Right cardiac atrium (tissue), 5 donors: ENCODE data around the gene WDR27. TPM values are rescaled to one million over a fixed set of nuclear protein-coding genes. Genes with fewer than 3 reads are reported as not detected.

Source experiments
- ATAC-seq, 2 donors: fragments of 200-7000 bp; cut with Tn5 transposase; one replicate each; pipeline versions ENCODE4 v1.8.0 to v1.9.1; 2020; ENCODE audit warnings: moderate library complexity in 2 of 2, mild to moderate bottlenecking in 1 of 2
- DNase-seq, 3 donors: peaks; one replicate each; pipeline ENCODE4 v3.0.0-alpha.2; 2020
- H3K27ac ChIP-seq: one replicate; pipeline ENCODE4 v1.5.1; 2013; ENCODE audit warnings: mild to moderate bottlenecking, low read length, control low read depth, moderate library complexity
- H3K27me3 ChIP-seq: one replicate; pipeline ENCODE4 v1.6.1; 2013; ENCODE audit not compliant: control insufficient read depth, insufficient read depth
- H3K4me1 ChIP-seq: one replicate; pipeline ENCODE4 v1.6.1; 2013; ENCODE audit warnings: low read length; ENCODE audit not compliant: control insufficient read depth, insufficient read depth
- H3K4me3 ChIP-seq: one replicate; pipeline ENCODE4 v1.5.1; 2013; ENCODE audit warnings: low read length, control low read depth
- H3K9me3 ChIP-seq: one replicate; pipeline ENCODE4 v1.6.1; 2013; ENCODE audit warnings: low read length; ENCODE audit not compliant: control insufficient read depth
- WGBS: extraction: QIAGEN DNeasy Blood & Tissue Kit; methylation state at CpG from one replicate; pipeline ENCODE4 v1.1.7; 2013; 5-methylcytosine and 5-hydroxymethylcytosine counted together
- intact Hi-C, 4 donors: fragments of 100-400 bp; cut with DNase I; formaldehyde crosslinking; loops; one replicate each; pipeline versions ENCODE4 v1.11.0 to v1.14.0; 2022 to 2023
- polyA plus RNA-seq: library from polyadenylated mRNA; stranded (reverse); fragments of 200-250 nt; gene quantifications from one replicate; pipeline ENCODE4 v1.2.3, GENCODE V29; 2013
- total RNA-seq, 4 donors: library from RNA; stranded (reverse); fragmentation: NEBNext Ultra II Directional; extraction: Animal tissue kit (Norgen Biotek cat#: 25700); gene quantifications; one replicate each; pipeline ENCODE4 v1.2.1, GENCODE V29; 2021
- donor health status: healthy with polysubstance abuse.
- donor health status: DM: no; HTN: yes; CAD: no.
- donor health status: DM: no; HTN: no; CAD: no.
- donor health status: DM: no; HTN: yes; CAD: no; lungs with severe emphysema.
- donor health status: DM: yes; HTN: yes; CAD: no.

Gene WDR27
- total and polyA plus RNA-seq, 5 donors: 6.3 to 13.6 (median 11.1) TPM

GRCh38 chr6:169558774-169559441 lies 142.9 kb downstream of the WDR27 start:
- Histone ChIP-seq H3K4me1 (no peaks in the 10 kb centered on the region), H3K27ac (no peak overlapping the region), H3K4me3 (no peak overlapping the region), H3K9me3 (no peaks in the 10 kb centered on the region), H3K27me3 (no peaks in the 10 kb centered on the region)
- intact Hi-C loops: no loop called here
- ATAC-seq (no peak), DNase-seq (no peak)
- WGBS: 89% methylated on average over 9 of the region's 9 CpGs

GRCh38 chr6:169558378-169558773 lies 143.5 kb downstream of the WDR27 start:
- intact Hi-C loops: no loop called here
- H3K4me3 ChIP-seq: no peak overlapping the region
- H3K9me3 ChIP-seq: no peaks in the 10 kb centered on the region
- H3K4me1 ChIP-seq: no peaks in the 10 kb centered on the region
- no peak for ATAC-seq
- WGBS: 97% methylated on average over 8 of the region's 8 CpGs
- no peaks in the 10 kb centered on the region for H3K27me3 ChIP-seq
- no peak overlapping the region for H3K27ac ChIP-seq
- no peak for DNase-seq

GRCh38 chr6:169557887-169558286 lies 143.9 kb downstream of the WDR27 start:
- Histone ChIP-seq H3K4me1 (no peaks in the 10 kb centered on the region), H3K4me3 (no peak overlapping the region), H3K27me3 (no peaks in the 10 kb centered on the region), H3K27ac (no peak overlapping the region), H3K9me3 (no peaks in the 10 kb centered on the region)
- ATAC-seq (no peak), DNase-seq (no peak)
- WGBS: 96% methylated on average over 1 of the region's 1 CpG
- intact Hi-C loops: no loop called here

GRCh38 chr6:169556758-169557548 lies 144.9 kb downstream of the WDR27 start:
- intact Hi-C loops: no loop called here
- no peak for ATAC-seq
- no peak for DNase-seq
- Histone ChIP-seq H3K9me3 (no peaks in the 10 kb centered on the region), H3K4me1 (no peaks in the 10 kb centered on the region), H3K27ac (no peak overlapping the region), H3K27me3 (no peaks in the 10 kb centered on the region), H3K4me3 (no peak overlapping the region)
- WGBS: 93% methylated on average over 13 of the region's 13 CpGs

GRCh38 chr6:169555971-169556617 lies 145.7 kb downstream of the WDR27 start:
- H3K4me3 ChIP-seq: no peak overlapping the region
- H3K27me3 ChIP-seq: no peaks in the 10 kb centered on the region
- H3K27ac ChIP-seq: no peak overlapping the region
- H3K4me1 ChIP-seq: no peaks in the 10 kb centered on the region
- DNase-seq (no peak), ATAC-seq (no peak)
- intact Hi-C loops: no loop called here
- H3K9me3 ChIP-seq: no peaks in the 10 kb centered on the region
- 85% methylated on average over 5 of the region's 5 CpGs for WGBS

GRCh38 chr6:169545982-169546381 lies 155.8 kb downstream of the WDR27 start:
- no peak for DNase-seq
- no peaks in the 10 kb centered on the region for H3K9me3 ChIP-seq
- intact Hi-C loops: no loop called here
- H3K4me1 ChIP-seq: no peaks in the 10 kb centered on the region
- H3K4me3 ChIP-seq: no peak overlapping the region
- WGBS: 81% methylated on average over 6 of the region's 6 CpGs
- no peak for ATAC-seq
- no peaks in the 10 kb centered on the region for H3K27me3 ChIP-seq
- H3K27ac ChIP-seq: no peak overlapping the region

- intact Hi-C loops: no loop called here
- no peaks in the 10 kb centered on the region for H3K9me3 ChIP-seq
These were observed 158.1 kb downstream of the WDR27 start for GRCh38 chr6:169543704-169544103.

GRCh38 chr6:169542491-169542890 lies 159.3 kb downstream of the WDR27 start:
- DNase-seq (no peak), ATAC-seq (no peak)
- H3K9me3 ChIP-seq: no peaks in the 10 kb centered on the region
- H3K27me3 ChIP-seq: no peaks in the 10 kb centered on the region
- H3K4me1 ChIP-seq: no peaks in the 10 kb centered on the region
- H3K27ac ChIP-seq: no peak overlapping the region
- intact Hi-C loops: no loop called here
- WGBS: 72% methylated on average over 1 of the region's 1 CpG
- H3K4me3 ChIP-seq: no peak overlapping the region

More at GRCh38 chr6:169543704-169544103, 158.1 kb downstream of the WDR27 start:
- no peak overlapping the region for H3K4me3 ChIP-seq
- no peaks in the 10 kb centered on the region for H3K4me1 ChIP-seq
- H3K27ac ChIP-seq: no peak overlapping the region
- DNase-seq: no peak
- no peak for ATAC-seq
- no peaks in the 10 kb centered on the region for H3K27me3 ChIP-seq

GRCh38 chr6:169539176-169539897 lies 162.5 kb downstream of the WDR27 start:
- Histone ChIP-seq H3K9me3 (no peaks in the 10 kb centered on the region), H3K27me3 (no peaks in the 10 kb centered on the region), H3K27ac (no peak overlapping the region), H3K4me1 (no peaks in the 10 kb centered on the region), H3K4me3 (no peak overlapping the region)
- 24% methylated on average over 5 of the region's 5 CpGs for WGBS
- DNase-seq: peak in 1 of 3 donors; percentile 58
- intact Hi-C loops: no loop called here
- ATAC-seq: peak; percentile 79 to 85

GRCh38 chr6:169536446-169537170 lies 165.2 kb downstream of the WDR27 start:
- H3K4me1 ChIP-seq: no peaks in the 10 kb centered on the region
- H3K27me3 ChIP-seq: no peaks in the 10 kb centered on the region
- 94% methylated on average over 5 of the region's 5 CpGs for WGBS
- H3K9me3 ChIP-seq: no peaks in the 10 kb centered on the region
- no peak overlapping the region for H3K4me3 ChIP-seq
- intact Hi-C loops: no loop called here
- ATAC-seq (no peak), DNase-seq (no peak)
- H3K27ac ChIP-seq: no peak overlapping the region
